Activated CD4-positive, alpha-beta memory T cell treated with anti-CD3 and anti-CD28 coated beads for 36 hours (primary cell): ENCODE measurements around the gene PKP3. TPM values are rescaled to one million over a fixed set of nuclear protein-coding genes. Genes with fewer than 3 reads are reported as not detected.
"Not testable (repeated sequence)": the region's sequence is repeated elsewhere in the genome, so short reads cannot be mapped to it uniquely, and the experiment has no call there.

Experiments
- CTCF ChIA-PET: fragments of 350-600 bp; sonication (Branson Sonifier 250); formaldehyde crosslinking; loops from one replicate; lab custom pipeline; 2021; ENCODE audit warnings: antibody characterized with exemption, inconsistent platforms; lab: Charles Lee
- POLR2A ChIA-PET: fragments of 350-600 bp; sonication (Branson Sonifier 250); formaldehyde crosslinking; loops from one replicate; lab custom pipeline; 2021; ENCODE audit warnings: antibody characterized with exemption; lab: Charles Lee
- DNase-seq: peaks from one replicate; pipeline ENCODE4 v3.0.0-alpha.2; 2020
- H3K27ac Mint-ChIP-seq: one replicate; pipeline ENCODE4 v1.8.0; 2021; ENCODE audit warnings: mixed read lengths
- H3K27me3 Mint-ChIP-seq: one replicate; pipeline ENCODE4 v1.8.0; 2021; ENCODE audit warnings: mixed read lengths
- H3K36me3 Mint-ChIP-seq: one replicate; pipeline ENCODE4 v1.8.0; 2021; ENCODE audit warnings: mixed read lengths
- H3K4me1 Mint-ChIP-seq: one replicate; pipeline ENCODE4 v1.8.0; 2021; ENCODE audit warnings: low read depth, mixed read lengths
- H3K4me3 Mint-ChIP-seq: one replicate; pipeline ENCODE4 v1.8.0; 2021; ENCODE audit warnings: mild to moderate bottlenecking, mixed read lengths
- H3K9me3 Mint-ChIP-seq: one replicate; pipeline ENCODE4 v1.8.0; 2021; ENCODE audit warnings: mixed read lengths
- intact Hi-C: fragments of 100-400 bp; cut with micrococcal nuclease; formaldehyde crosslinking; loops from one replicate; pipeline ENCODE4 v1.15.1; 2023
- total RNA-seq, 2 experiments: library from RNA; stranded (reverse); gene quantifications; one replicate each; pipeline ENCODE4 v1.2.3, GENCODE V29; 2021

Gene PKP3
- total RNA-seq, 2 experiments from 2014 or later: 0.40 TPM; not detected in 1

GRCh38 chr11:384511-384910, 9.5 kb upstream of the PKP3 start:
- peaks cover 7% of the 10 kb centered on the region for H3K27me3 Mint-ChIP-seq
- no peak overlapping the region for H3K27ac Mint-ChIP-seq
- CTCF ChIA-PET: no interaction called here
- H3K4me3 Mint-ChIP-seq: no peak overlapping the region
- POLR2A ChIA-PET: no interaction called here
- H3K36me3 Mint-ChIP-seq: no peaks in the 10 kb centered on the region
- DNase-seq: no peak
- intact Hi-C loops: no loop called here
- H3K4me1 Mint-ChIP-seq: no peaks in the 10 kb centered on the region
- peaks cover 9% of the 10 kb centered on the region for H3K9me3 Mint-ChIP-seq

DNA sequence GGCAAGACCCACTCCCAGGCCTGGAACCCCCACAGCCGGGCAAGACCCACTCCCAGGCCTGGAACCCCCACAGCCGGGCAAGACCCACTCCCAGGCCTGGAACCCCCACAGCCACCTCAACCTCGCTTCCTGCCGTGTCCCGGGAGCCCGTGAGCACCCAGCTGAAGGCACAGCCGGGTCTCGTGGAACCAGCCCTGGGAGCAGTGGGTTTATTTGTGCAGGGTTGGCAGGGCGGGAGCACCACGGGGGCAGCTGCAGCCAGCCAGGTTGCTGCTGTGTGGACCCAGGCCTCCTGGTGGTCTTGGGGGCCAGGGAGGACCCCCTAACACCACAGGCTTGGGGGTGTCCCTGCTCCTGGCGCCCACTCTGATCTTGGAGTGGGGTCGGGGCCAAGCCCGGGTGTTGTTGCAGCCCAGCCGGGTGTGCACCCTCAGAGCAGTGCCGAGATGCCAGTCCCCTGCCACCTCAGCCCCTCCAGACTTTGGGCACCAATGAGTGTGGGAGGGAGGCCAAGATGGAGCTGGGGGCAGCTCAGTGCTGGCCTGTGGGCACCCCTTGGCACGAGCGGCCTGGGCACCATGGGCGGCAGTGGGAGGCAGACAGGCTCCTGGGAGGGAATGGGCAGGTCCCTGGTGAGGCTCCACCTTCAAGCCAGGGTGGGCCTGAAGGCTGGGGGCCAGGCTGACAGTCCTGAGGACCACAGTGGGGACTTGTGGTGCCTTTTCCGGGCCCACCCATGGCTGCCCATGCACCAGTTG, 8.2 kb upstream of the PKP3 start:
- ChIA-PET POLR2A (no interaction called here), CTCF (no interaction called here)
- Mint-ChIP-seq H3K4me3 (no peak overlapping the region), H3K27me3 (peaks cover 7% of the 10 kb centered on the region), H3K27ac (no peak overlapping the region), H3K4me1 (no peaks in the 10 kb centered on the region), H3K36me3 (no peaks in the 10 kb centered on the region), H3K9me3 (peaks cover 9% of the 10 kb centered on the region)
- intact Hi-C loops: no loop called here
- no peak for DNase-seq

GRCh38 chr11:386483-386882, 7.5 kb upstream of the PKP3 start:
- H3K27ac Mint-ChIP-seq: no peak overlapping the region
- H3K27me3 Mint-ChIP-seq: peaks cover 7% of the 10 kb centered on the region
- no peaks in the 10 kb centered on the region for H3K36me3 Mint-ChIP-seq
- CTCF ChIA-PET: interaction anchor here (0.7 to 1.0 kb wide), 2 partner anchors 11 to 15 kb away, joined by 3 to 4 read pairs; no protein-coding TSS in a partner anchor
- no peak for DNase-seq
- H3K4me1 Mint-ChIP-seq: no peaks in the 10 kb centered on the region
- no peak overlapping the region for H3K4me3 Mint-ChIP-seq
- POLR2A ChIA-PET: no interaction called here
- intact Hi-C loops: no loop called here
- peaks cover 9% of the 10 kb centered on the region for H3K9me3 Mint-ChIP-seq

DNA sequence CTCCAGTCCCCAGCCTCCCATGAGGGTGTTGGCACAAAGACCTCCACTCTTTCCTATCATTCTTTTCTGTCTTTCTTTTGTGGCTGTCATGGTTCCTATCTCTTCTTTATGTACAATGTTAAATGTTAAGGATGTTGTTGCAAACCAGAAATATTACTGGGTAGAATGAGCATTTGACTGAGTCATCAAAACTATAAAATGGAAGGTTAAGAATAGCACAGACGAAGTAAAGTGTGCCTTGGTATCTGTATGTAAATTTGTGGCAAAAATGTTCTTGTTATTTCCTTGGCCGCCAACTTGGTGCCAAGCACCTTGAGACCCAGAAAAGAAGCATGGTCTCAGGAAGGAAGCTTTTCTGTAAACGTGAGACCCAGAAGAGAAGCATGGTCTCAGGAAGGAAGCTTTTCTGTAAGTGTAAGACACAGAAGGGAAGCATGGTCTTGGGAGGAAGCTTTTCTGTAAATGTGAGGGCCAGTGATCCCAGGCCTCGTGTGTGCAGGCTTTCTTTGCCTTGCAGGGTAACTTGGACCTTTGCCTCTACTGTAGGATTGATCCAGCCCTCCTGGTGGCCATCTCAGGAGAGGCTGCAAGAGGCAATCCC, 6.7 kb upstream of the PKP3 start:
- peaks cover 9% of the 10 kb centered on the region for H3K9me3 Mint-ChIP-seq
- H3K27me3 Mint-ChIP-seq: peaks cover 3% of the 10 kb centered on the region
- no peaks in the 10 kb centered on the region for H3K36me3 Mint-ChIP-seq
- DNase-seq: no peak
- no peak overlapping the region for H3K27ac Mint-ChIP-seq
- POLR2A ChIA-PET: no interaction called here
- H3K4me1 Mint-ChIP-seq: no peaks in the 10 kb centered on the region
- CTCF ChIA-PET: interaction anchor here (1.0 to 1.4 kb wide), 2 partner anchors 10 to 137 kb away, joined by 4 to 5 read pairs; no protein-coding TSS in a partner anchor
- H3K4me3 Mint-ChIP-seq: no peak overlapping the region
- intact Hi-C loops: no loop called here

GRCh38 chr11:389369-389768, 4.6 kb upstream of the PKP3 start:
- DNase-seq, H3K27ac Mint-ChIP-seq, H3K27me3 Mint-ChIP-seq, POLR2A ChIA-PET, intact Hi-C loops, H3K9me3 Mint-ChIP-seq, H3K4me1 Mint-ChIP-seq, H3K4me3 Mint-ChIP-seq, H3K36me3 Mint-ChIP-seq: not testable (repeated sequence)
- CTCF ChIA-PET: interaction anchor here (0.6 kb wide), 1 partner anchor 138 kb away, joined by 4 read pairs; no protein-coding TSS in a partner anchor

GRCh38 chr11:390175-390574, 3.8 kb upstream of the PKP3 start:
- Mint-ChIP-seq H3K4me3 (no peak overlapping the region), H3K27ac (no peak overlapping the region), H3K36me3 (no peaks in the 10 kb centered on the region), H3K27me3 (no peaks in the 10 kb centered on the region), H3K4me1 (no peaks in the 10 kb centered on the region), H3K9me3 (peaks cover 9% of the 10 kb centered on the region)
- intact Hi-C loops: no loop called here
- DNase-seq: no peak
- POLR2A ChIA-PET: no interaction called here
- CTCF ChIA-PET: interaction anchor here (0.6 kb wide), 1 partner anchor 139 kb away, joined by 4 read pairs; no protein-coding TSS in a partner anchor

DNA sequence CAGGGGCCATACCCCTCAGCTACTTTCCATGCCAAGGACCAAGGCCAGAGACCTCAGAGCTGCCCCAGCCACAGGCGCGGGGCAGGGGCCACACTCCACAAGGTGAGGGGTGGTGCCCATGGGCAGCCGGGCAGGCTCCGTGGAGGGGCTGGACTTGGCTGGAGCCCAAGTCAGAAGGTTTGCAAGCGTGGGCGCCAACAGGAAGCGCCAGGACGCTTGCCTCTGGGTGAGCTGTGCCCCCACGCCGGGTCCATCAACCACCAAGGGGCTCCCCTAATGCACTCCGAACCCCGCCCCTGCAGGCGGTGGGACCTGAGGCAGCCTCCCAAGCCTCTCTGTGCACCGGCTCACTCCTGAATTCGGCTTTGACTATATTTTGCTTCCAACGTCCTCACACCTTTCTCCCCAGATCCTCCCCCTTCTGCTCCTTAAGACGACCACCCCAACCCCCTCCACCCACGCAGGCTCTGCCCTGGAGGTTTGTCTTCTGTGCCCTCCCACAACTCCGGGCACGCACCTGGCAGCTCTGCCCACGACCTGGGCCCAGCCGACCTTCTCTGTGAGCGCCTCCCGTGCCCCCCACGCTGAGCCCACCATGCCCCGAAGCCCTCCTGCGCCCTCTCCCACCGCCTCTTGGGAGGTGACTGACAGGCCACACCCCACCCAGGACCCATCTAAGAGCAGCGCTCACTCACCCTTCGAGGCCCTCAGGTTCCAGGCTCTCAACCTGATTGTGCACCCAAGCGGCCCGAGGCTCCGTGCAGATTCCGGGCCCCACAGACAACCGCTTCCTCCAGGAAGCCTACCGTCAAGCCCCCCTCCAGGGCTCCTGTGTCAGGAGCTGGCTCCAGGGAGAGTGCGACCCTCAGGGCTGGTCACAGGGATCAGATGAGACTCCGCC, 2.6 kb upstream of the PKP3 start:
- CTCF ChIA-PET: interaction anchor here (1.2 kb wide), 1 partner anchor 87 kb away, joined by 3 read pairs; no protein-coding TSS in a partner anchor
- no peak overlapping the region for H3K27ac Mint-ChIP-seq
- H3K4me1 Mint-ChIP-seq: no peaks in the 10 kb centered on the region
- H3K9me3 Mint-ChIP-seq: peaks cover 9% of the 10 kb centered on the region
- POLR2A ChIA-PET: no interaction called here
- no peaks in the 10 kb centered on the region for H3K36me3 Mint-ChIP-seq
- DNase-seq: no peak
- no peak overlapping the region for H3K4me3 Mint-ChIP-seq
- intact Hi-C loops: no loop called here
- no peaks in the 10 kb centered on the region for H3K27me3 Mint-ChIP-seq

GRCh38 chr11:392102-392777, 1.8 kb upstream of the PKP3 start:
- ChIA-PET CTCF (interaction anchor here (1.2 kb wide), 1 partner anchor 88 kb away, joined by 3 read pairs; no protein-coding TSS in a partner anchor), POLR2A (no interaction called here)
- H3K4me3 Mint-ChIP-seq: no peak overlapping the region
- no peaks in the 10 kb centered on the region for H3K27me3 Mint-ChIP-seq
- H3K4me1 Mint-ChIP-seq: no peaks in the 10 kb centered on the region
- DNase-seq: no peak
- no peak overlapping the region for H3K27ac Mint-ChIP-seq
- no peaks in the 10 kb centered on the region for H3K36me3 Mint-ChIP-seq
- intact Hi-C loops: no loop called here
- peaks cover 2% of the 10 kb centered on the region for H3K9me3 Mint-ChIP-seq

DNA sequence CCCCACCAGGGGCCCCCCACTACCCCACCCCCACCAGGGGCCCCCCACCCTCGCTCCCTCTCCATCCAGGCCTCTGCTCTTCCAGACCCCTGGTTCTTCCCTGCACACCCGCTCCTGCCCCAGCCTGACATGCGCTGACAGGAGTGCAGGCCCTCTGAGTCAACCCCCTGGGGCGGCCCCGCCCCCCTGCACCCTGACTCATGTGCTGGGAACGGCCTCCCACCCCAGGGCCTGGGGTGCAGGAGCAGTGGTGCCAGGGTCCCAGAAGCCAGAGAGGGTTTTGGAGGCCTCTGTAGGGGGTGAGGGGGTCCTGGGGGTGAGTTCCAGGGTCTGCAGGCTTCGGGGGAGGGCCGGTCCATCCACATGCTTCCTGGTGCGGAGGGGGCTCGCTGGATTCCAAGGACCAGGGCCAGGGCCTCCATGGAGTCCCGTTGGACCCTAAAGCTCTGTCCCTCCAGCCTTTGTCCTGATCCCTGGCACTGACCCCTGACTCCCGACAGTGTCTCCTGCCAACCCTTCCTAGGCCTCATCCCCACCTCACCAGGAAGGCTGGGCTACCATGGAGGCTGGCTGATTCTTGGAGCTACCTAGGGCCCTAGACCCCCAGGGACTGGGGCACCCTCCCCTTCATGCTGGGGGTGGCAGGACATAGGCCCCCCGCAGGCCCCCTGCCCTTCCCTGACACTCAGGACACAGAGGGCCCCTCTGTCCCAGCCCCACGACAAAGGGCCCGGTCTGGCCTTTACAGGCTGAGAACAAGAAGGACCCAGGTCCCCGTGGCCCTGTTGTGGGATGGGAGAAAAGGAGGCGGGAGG, 583 bp upstream of the PKP3 start:
- H3K4me3 Mint-ChIP-seq: no peak overlapping the region
- H3K27ac Mint-ChIP-seq: no peak overlapping the region
- H3K36me3 Mint-ChIP-seq: no peaks in the 10 kb centered on the region
- POLR2A ChIA-PET: no interaction called here
- CTCF ChIA-PET: no interaction called here
- intact Hi-C loops: no loop called here
- DNase-seq: no peak
- no peaks in the 10 kb centered on the region for H3K27me3 Mint-ChIP-seq
- no peaks in the 10 kb centered on the region for H3K4me1 Mint-ChIP-seq
- H3K9me3 Mint-ChIP-seq: no peaks in the 10 kb centered on the region

DNA sequence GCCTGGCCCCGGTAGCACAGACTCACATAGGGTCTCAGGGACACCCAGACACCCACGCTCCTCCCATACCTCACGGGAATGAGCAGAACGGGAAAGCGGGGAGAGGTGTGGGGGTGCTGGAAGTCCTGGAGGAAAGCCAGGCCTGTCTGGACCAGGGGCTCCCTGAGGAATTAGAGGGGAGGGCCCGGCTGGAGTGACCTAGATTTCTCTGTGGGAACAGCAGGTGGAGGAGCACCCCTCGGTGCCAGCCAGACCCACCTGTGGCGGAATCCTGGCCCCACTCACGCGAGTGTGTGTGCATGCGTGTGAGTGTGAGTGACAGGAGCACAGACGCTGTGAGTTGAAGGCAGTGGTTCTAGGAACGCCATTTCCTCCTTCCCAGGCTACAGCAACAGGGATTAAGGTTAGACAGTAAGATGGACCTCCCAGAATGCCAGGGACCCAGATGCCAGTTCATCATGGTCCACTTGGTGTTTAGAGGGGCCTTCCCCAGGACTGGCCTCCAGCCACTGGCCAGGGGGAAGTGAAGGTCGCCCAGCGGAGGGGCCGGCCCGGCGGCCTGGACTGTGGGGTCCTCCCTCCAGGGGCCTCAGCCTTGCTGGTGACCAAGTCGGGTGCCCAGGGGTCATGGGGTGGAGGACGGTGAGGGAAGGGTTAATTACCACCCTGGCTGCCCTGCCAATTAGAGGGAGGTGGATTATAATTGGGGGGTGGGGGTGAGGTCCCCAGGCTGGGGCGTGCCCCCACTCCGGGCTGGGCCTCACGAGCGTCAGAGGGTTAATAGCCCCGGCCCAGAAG, 1.0 kb downstream of the PKP3 start:
- CTCF ChIA-PET: no interaction called here
- DNase-seq: no peak
- H3K27me3 Mint-ChIP-seq: no peaks in the 10 kb centered on the region

More for the DNA sequence above, 1.0 kb downstream of the PKP3 start:
- Mint-ChIP-seq H3K9me3 (no peaks in the 10 kb centered on the region), H3K27ac (no peak overlapping the region), H3K4me1 (no peaks in the 10 kb centered on the region), H3K4me3 (no peak overlapping the region), H3K36me3 (no peaks in the 10 kb centered on the region)
- intact Hi-C loops: no loop called here
- POLR2A ChIA-PET: no interaction called here
